ENCODE results near the gene DNAH17.

DNAH17 gene

GRCh38 chr17:78537217-78537860, 39.9 kb downstream of the DNAH17 start:
- Histone ChIP-seq H3K27ac (ENCODE audit: low read depth, low read length) (no peak overlapping the region), H3K4me3 (ENCODE audit: low read depth in 1 of 2, low read length in 2 of 2) (no peak overlapping the region), H3K36me3 (ENCODE audit: insufficient read depth, low read length) (no peaks in the 10 kb centered on the region), H3K9me3 (ENCODE audit: low read length) (no peaks in the 10 kb centered on the region), H3K4me1 (ENCODE audit: insufficient read depth, low read length) (no peaks in the 10 kb centered on the region), H3K27me3 (ENCODE audit: control insufficient read depth in 1 of 2, insufficient read depth in 2 of 2, low read length in 2 of 2) (no peaks in the 10 kb centered on the region), H3K9ac (ENCODE audit: low read length) (no peak overlapping the region)

DNA sequence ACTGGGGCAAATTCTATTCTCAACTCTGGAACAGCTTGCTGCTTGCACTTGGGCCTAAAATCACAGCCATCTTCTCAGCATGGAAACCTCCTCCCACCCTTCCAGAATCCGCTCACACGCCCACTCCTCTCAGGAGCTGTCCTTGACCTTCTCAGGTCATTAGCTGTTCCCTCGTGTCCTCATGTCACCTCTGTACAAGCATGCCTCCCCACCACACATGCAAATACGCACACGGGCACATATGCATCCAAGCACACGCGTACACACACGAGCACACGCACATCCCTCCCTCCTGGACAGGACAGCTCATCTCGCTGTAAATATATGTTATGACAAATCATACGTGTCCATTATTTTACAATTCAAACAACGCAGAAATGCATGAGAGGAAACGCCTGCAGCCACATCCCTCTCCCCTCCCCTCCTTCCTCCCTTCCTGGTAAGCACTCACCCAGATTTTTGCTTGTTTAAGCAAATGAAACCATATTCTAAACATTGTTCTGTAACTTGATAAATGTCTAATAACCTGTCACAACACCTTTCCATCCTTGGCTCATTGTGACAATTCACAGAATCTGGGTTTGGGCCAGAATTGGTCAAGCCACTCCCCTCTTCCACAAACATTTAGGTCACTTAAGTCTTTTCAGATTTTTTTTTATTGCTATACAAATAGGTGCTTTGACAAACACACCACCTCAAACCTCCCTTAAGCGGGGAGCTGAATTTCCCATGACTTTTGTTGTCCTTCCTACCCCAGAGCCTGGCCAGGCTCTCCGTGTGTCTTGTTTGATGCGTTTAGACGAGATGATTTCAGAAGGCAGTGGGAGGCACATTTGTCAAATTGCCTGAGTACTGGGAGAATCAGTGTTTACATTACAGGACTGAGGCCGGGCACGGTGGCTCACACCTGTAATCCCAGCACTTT, 41.7 kb downstream of the DNAH17 start:
- Histone ChIP-seq H3K4me3 (ENCODE audit: low read depth in 1 of 2, low read length in 2 of 2) (no peak overlapping the region), H3K36me3 (ENCODE audit: insufficient read depth, low read length) (no peaks in the 10 kb centered on the region), H3K9ac (ENCODE audit: low read length) (no peak overlapping the region), H3K27ac (ENCODE audit: low read depth, low read length) (no peak overlapping the region), H3K9me3 (ENCODE audit: low read length) (no peaks in the 10 kb centered on the region), H3K27me3 (ENCODE audit: control insufficient read depth in 1 of 2, insufficient read depth in 2 of 2, low read length in 2 of 2) (no peaks in the 10 kb centered on the region), H3K4me1 (ENCODE audit: insufficient read depth, low read length) (no peaks in the 10 kb centered on the region)

DNA sequence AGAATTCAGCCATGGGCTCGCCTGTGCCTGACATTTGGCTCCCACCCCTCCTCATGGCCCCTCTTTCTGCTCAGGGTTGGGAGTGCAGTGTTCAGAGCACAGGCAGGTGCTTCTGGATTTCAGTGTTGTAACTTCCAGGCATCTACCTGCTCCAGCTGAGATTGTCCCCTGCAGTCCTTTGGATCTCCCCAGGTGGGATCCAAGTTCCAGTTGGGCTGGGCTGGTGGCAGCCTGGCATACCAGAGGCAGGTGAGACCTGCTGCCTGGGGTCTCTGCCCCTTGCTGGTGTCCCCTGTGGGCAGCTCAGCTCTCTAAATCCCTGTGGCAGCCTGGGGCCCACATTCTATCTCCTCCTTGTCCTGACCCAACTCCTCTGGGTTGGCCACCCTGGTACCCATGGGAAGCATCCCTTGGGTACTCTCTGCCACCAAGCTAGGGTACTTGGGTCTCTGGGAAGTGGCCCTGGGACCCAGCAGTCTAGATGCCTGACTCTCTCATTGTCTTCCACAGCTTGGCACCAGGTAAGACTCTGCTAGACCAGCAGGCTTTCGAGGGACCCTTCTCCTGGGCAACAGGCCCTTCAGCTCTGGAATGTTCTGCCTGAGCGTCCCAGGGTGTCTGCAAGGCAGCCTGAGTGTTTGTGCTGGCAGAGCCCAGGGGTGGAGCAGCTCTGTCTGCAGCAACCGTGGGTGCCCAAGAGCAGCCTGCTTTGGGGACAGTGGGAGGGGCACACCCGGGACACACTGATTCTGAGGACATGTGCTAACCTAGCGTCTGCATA, 42.5 kb downstream of the DNAH17 start:
- H3K4me3 ChIP-seq (ENCODE audit: low read depth in 1 of 2, low read length in 2 of 2): no peak overlapping the region
- H3K36me3 ChIP-seq (ENCODE audit: insufficient read depth, low read length): no peaks in the 10 kb centered on the region
- no peak overlapping the region for H3K27ac ChIP-seq (ENCODE audit: low read depth, low read length)
- H3K9me3 ChIP-seq (ENCODE audit: low read length): no peaks in the 10 kb centered on the region
- H3K4me1 ChIP-seq (ENCODE audit: insufficient read depth, low read length): no peaks in the 10 kb centered on the region
- no peak overlapping the region for H3K9ac ChIP-seq (ENCODE audit: low read length)
- no peaks in the 10 kb centered on the region for H3K27me3 ChIP-seq (ENCODE audit: control insufficient read depth in 1 of 2, insufficient read depth in 2 of 2, low read length in 2 of 2)

GRCh38 chr17:78532922-78533640, 44.1 kb downstream of the DNAH17 start:
- Histone ChIP-seq H3K36me3 (ENCODE audit: insufficient read depth, low read length) (no peaks in the 10 kb centered on the region), H3K27ac (ENCODE audit: low read depth, low read length) (no peak overlapping the region), H3K4me1 (ENCODE audit: insufficient read depth, low read length) (no peaks in the 10 kb centered on the region), H3K4me3 (ENCODE audit: low read depth in 1 of 2, low read length in 2 of 2) (no peak overlapping the region), H3K9ac (ENCODE audit: low read length) (no peak overlapping the region), H3K27me3 (ENCODE audit: control insufficient read depth in 1 of 2, insufficient read depth in 2 of 2, low read length in 2 of 2) (no peaks in the 10 kb centered on the region), H3K9me3 (ENCODE audit: low read length) (no peaks in the 10 kb centered on the region)

GRCh38 chr17:78532311-78532710, 44.9 kb downstream of the DNAH17 start:
- no peak overlapping the region for H3K27ac ChIP-seq (ENCODE audit: low read depth, low read length)
- no peak overlapping the region for H3K9ac ChIP-seq (ENCODE audit: low read length)
- no peaks in the 10 kb centered on the region for H3K36me3 ChIP-seq (ENCODE audit: insufficient read depth, low read length)
- no peaks in the 10 kb centered on the region for H3K27me3 ChIP-seq (ENCODE audit: control insufficient read depth in 1 of 2, insufficient read depth in 2 of 2, low read length in 2 of 2)
- no peaks in the 10 kb centered on the region for H3K9me3 ChIP-seq (ENCODE audit: low read length)
- H3K4me3 ChIP-seq (ENCODE audit: low read depth in 1 of 2, low read length in 2 of 2): no peak overlapping the region
- no peaks in the 10 kb centered on the region for H3K4me1 ChIP-seq (ENCODE audit: insufficient read depth, low read length)

GRCh38 chr17:78530675-78531074, 46.5 kb downstream of the DNAH17 start:
- H3K9me3 ChIP-seq (ENCODE audit: low read length): no peaks in the 10 kb centered on the region
- no peaks in the 10 kb centered on the region for H3K27me3 ChIP-seq (ENCODE audit: control insufficient read depth in 1 of 2, insufficient read depth in 2 of 2, low read length in 2 of 2)
- no peaks in the 10 kb centered on the region for H3K36me3 ChIP-seq (ENCODE audit: insufficient read depth, low read length)
- no peaks in the 10 kb centered on the region for H3K4me1 ChIP-seq (ENCODE audit: insufficient read depth, low read length)
- no peak overlapping the region for H3K27ac ChIP-seq (ENCODE audit: low read depth, low read length)
- no peak overlapping the region for H3K9ac ChIP-seq (ENCODE audit: low read length)
- no peak overlapping the region for H3K4me3 ChIP-seq (ENCODE audit: low read depth in 1 of 2, low read length in 2 of 2)

DNA sequence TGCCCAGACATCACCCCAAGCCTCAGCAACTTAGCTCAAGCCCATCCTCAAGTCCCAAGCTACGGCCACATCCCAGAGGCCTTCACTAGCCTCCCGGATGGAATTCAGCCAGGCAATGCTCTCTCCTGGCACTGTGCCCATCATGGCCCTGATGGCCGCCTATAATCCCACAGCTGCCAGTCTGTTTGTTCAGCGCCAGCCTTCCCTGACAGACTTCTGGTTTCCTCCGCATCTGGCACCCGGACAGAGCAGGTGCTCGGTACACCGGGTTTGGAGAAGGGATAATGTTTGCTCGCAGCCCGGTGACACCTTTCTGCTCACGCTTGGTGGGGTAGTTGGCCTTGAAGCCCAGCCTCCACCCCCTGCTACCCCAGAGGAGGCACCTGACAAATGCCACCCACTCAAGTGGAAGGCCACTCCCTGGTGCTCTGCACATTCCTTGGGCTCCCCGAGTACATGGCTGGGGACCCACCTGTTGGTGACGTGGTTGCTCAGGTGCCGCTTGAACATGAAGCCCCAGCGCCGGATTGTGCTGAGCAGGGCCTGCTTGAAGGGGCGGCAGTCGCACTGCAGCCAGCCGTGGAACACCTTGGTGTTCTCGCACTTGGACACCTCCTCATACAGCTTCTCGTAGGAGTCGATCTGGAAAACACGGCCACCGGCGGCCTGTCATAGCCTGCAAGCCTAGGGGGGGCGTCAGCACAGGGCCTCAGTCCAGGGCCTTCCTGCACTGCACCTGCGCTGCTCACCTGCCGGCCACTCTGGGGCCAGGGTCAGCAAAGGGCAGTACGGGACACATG, 47.1 kb downstream of the DNAH17 start:
- H3K4me3 ChIP-seq (ENCODE audit: low read depth in 1 of 2, low read length in 2 of 2): no peak overlapping the region
- no peaks in the 10 kb centered on the region for H3K27me3 ChIP-seq (ENCODE audit: control insufficient read depth in 1 of 2, insufficient read depth in 2 of 2, low read length in 2 of 2)
- H3K27ac ChIP-seq (ENCODE audit: low read depth, low read length): no peak overlapping the region
- no peaks in the 10 kb centered on the region for H3K9me3 ChIP-seq (ENCODE audit: low read length)
- no peaks in the 10 kb centered on the region for H3K36me3 ChIP-seq (ENCODE audit: insufficient read depth, low read length)
- H3K4me1 ChIP-seq (ENCODE audit: insufficient read depth, low read length): no peaks in the 10 kb centered on the region
- no peak overlapping the region for H3K9ac ChIP-seq (ENCODE audit: low read length)

GRCh38 chr17:78529251-78529650, 47.9 kb downstream of the DNAH17 start:
- Histone ChIP-seq H3K27ac (ENCODE audit: low read depth, low read length) (no peak overlapping the region), H3K27me3 (ENCODE audit: control insufficient read depth in 1 of 2, insufficient read depth in 2 of 2, low read length in 2 of 2) (no peaks in the 10 kb centered on the region), H3K36me3 (ENCODE audit: insufficient read depth, low read length) (no peaks in the 10 kb centered on the region), H3K9ac (ENCODE audit: low read length) (no peak overlapping the region), H3K4me3 (ENCODE audit: low read depth in 1 of 2, low read length in 2 of 2) (no peak overlapping the region), H3K9me3 (ENCODE audit: low read length) (no peaks in the 10 kb centered on the region), H3K4me1 (ENCODE audit: insufficient read depth, low read length) (no peaks in the 10 kb centered on the region)

DNA sequence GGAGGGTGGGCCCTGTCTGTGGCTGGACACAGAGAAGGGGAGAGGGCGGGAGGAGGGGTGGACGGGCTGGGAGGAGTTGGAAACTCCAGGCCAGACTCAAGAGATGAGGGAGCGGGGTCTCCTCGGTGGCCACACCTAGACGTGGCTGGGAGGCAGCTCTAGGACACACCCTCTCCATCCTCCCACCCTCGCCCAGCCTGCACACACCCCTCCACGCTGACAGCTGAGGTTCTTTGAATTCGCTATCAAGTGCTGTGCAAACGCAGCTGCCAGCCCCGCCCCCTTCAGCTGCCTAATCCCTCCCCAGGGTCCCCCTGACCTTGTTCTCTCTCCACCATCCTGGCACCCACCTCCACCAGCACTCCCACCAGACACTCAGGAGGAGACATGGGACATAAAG, 48.7 kb downstream of the DNAH17 start:
- Histone ChIP-seq H3K4me1 (ENCODE audit: insufficient read depth, low read length) (no peaks in the 10 kb centered on the region), H3K27ac (ENCODE audit: low read depth, low read length) (no peak overlapping the region), H3K4me3 (ENCODE audit: low read depth in 1 of 2, low read length in 2 of 2) (no peak overlapping the region), H3K27me3 (ENCODE audit: control insufficient read depth in 1 of 2, insufficient read depth in 2 of 2, low read length in 2 of 2) (no peaks in the 10 kb centered on the region), H3K9ac (ENCODE audit: low read length) (no peak overlapping the region), H3K9me3 (ENCODE audit: low read length) (no peaks in the 10 kb centered on the region), H3K36me3 (ENCODE audit: insufficient read depth, low read length) (no peaks in the 10 kb centered on the region)

GRCh38 chr17:78527345-78527744, 49.9 kb downstream of the DNAH17 start:
- Histone ChIP-seq H3K9ac (ENCODE audit: low read length) (no peak overlapping the region), H3K4me1 (ENCODE audit: insufficient read depth, low read length) (no peaks in the 10 kb centered on the region), H3K4me3 (ENCODE audit: low read depth in 1 of 2, low read length in 2 of 2) (no peak overlapping the region), H3K36me3 (ENCODE audit: insufficient read depth, low read length) (no peaks in the 10 kb centered on the region), H3K9me3 (ENCODE audit: low read length) (no peaks in the 10 kb centered on the region), H3K27ac (ENCODE audit: low read depth, low read length) (no peak overlapping the region), H3K27me3 (ENCODE audit: control insufficient read depth in 1 of 2, insufficient read depth in 2 of 2, low read length in 2 of 2) (no peaks in the 10 kb centered on the region)
